ENCODE data around the gene TSPAN18. TPM values are rescaled to one million over a fixed set of nuclear protein-coding genes. Genes with fewer than 3 reads are reported as not detected.

Gene TSPAN18
- total RNA-seq, 1 experiment from 2014 or later = 2.8 TPM

GRCh38 chr11:44787981-44788380, 61.2 kb downstream of the TSPAN18 start:
- Histone ChIP-seq H3K4me3 (ENCODE audit: low read depth, low read length, poor library complexity, severe bottlenecking) (no peak overlapping the region), H3K4me1 (ENCODE audit: insufficient read depth, low read length, poor library complexity, severe bottlenecking) (peaks cover 48% of the 10 kb centered on the region), H3K27ac (ENCODE audit: low read depth, low read length, poor library complexity, severe bottlenecking) (no peak overlapping the region), H3K27me3 (replicated peaks; ENCODE audit: insufficient read depth, low read depth, low read length, poor library complexity) (no peaks in the 10 kb centered on the region), H3K36me3 (ENCODE audit: insufficient read depth, low read length, poor library complexity, severe bottlenecking) (no peaks in the 10 kb centered on the region), H3K9me3 (ENCODE audit: low read depth, low read length, poor library complexity, severe bottlenecking) (no peaks in the 10 kb centered on the region)
- TF ChIP-seq CTCF (conservative IDR thresholded peaks at IDR 0.05; ENCODE audit: low read depth, low read length) (no peak), EZH2 (IDR thresholded peaks at IDR 0.05; ENCODE audit: borderline replicate concordance, low read depth, low read length, poor library complexity, severe bottlenecking) (no peak)
- DNase-seq (ENCODE audit: low spot score) = no peak
- ChIA-PET CTCF (interaction anchor here (0.6 kb wide), 1 partner anchor 19 kb away, joined by 10 read pairs; no protein-coding TSS in a partner anchor), POLR2A (ENCODE audit: low non-redundant PET) (interaction anchor here (0.7 kb wide), 1 partner anchor 111 kb away, joined by 3 read pairs; no protein-coding TSS in a partner anchor)
- no TSS peak for BruUV-seq (replicated peaks)
- intact Hi-C loops (cut with micrococcal nuclease; ENCODE audit: unreplicated experiment) = no loop called here

GRCh38 chr11:44788536-44789261, 61.9 kb downstream of the TSPAN18 start:
- H3K9me3 ChIP-seq (ENCODE audit: low read depth, low read length, poor library complexity, severe bottlenecking) = no peaks in the 10 kb centered on the region
- no peaks in the 10 kb centered on the region for H3K27me3 ChIP-seq (replicated peaks; ENCODE audit: insufficient read depth, low read depth, low read length, poor library complexity)
- CTCF ChIA-PET = interaction anchor here (0.6 to 1.3 kb wide), 3 partner anchors 9 to 18 kb away, joined by 3 to 10 read pairs (median 3); no protein-coding TSS in a partner anchor
- no peaks in the 10 kb centered on the region for H3K36me3 ChIP-seq (ENCODE audit: insufficient read depth, low read length, poor library complexity, severe bottlenecking)
- TF ChIP-seq CTCF (conservative IDR thresholded peaks at IDR 0.05; ENCODE audit: low read depth, low read length) = no peak
- TF ChIP-seq EZH2 (IDR thresholded peaks at IDR 0.05; ENCODE audit: borderline replicate concordance, low read depth, low read length, poor library complexity, severe bottlenecking) = no peak
- intact Hi-C loops (cut with micrococcal nuclease; ENCODE audit: unreplicated experiment) = no loop called here
- H3K4me3 ChIP-seq (ENCODE audit: low read depth, low read length, poor library complexity, severe bottlenecking) = no peak overlapping the region
- POLR2A ChIA-PET (ENCODE audit: low non-redundant PET) = no interaction called here
- no peak overlapping the region for H3K27ac ChIP-seq (ENCODE audit: low read depth, low read length, poor library complexity, severe bottlenecking)
- peak; percentile 53 for DNase-seq (ENCODE audit: low spot score)
- BruUV-seq (replicated peaks) = no TSS peak
- H3K4me1 ChIP-seq (ENCODE audit: insufficient read depth, low read length, poor library complexity, severe bottlenecking) = peaks cover 46% of the 10 kb centered on the region

- H3K4me3 ChIP-seq (ENCODE audit: low read depth, low read length, poor library complexity, severe bottlenecking) = no peak overlapping the region
- CTCF ChIA-PET = interaction anchor here (1.2 to 1.3 kb wide), 2 partner anchors 9 to 16 kb away, joined by 3 read pairs; no protein-coding TSS in a partner anchor
- no peaks in the 10 kb centered on the region for H3K27me3 ChIP-seq (replicated peaks; ENCODE audit: insufficient read depth, low read depth, low read length, poor library complexity)
- no TSS peak for BruUV-seq (replicated peaks)
- no peak overlapping the region for H3K27ac ChIP-seq (ENCODE audit: low read depth, low read length, poor library complexity, severe bottlenecking)
- TF ChIP-seq CTCF (conservative IDR thresholded peaks at IDR 0.05; ENCODE audit: low read depth, low read length) (no peak), EZH2 (IDR thresholded peaks at IDR 0.05; ENCODE audit: borderline replicate concordance, low read depth, low read length, poor library complexity, severe bottlenecking) (no peak)
- H3K4me1 ChIP-seq (ENCODE audit: insufficient read depth, low read length, poor library complexity, severe bottlenecking) = peaks cover 38% of the 10 kb centered on the region
- H3K36me3 ChIP-seq (ENCODE audit: insufficient read depth, low read length, poor library complexity, severe bottlenecking) = no peaks in the 10 kb centered on the region
- intact Hi-C loops (cut with micrococcal nuclease; ENCODE audit: unreplicated experiment) = no loop called here
- no peaks in the 10 kb centered on the region for H3K9me3 ChIP-seq (ENCODE audit: low read depth, low read length, poor library complexity, severe bottlenecking)
- no peak for DNase-seq (ENCODE audit: low spot score)
- POLR2A ChIA-PET (ENCODE audit: low non-redundant PET) = no interaction called here
Observed at GRCh38 chr11:44789496-44789895, 62.7 kb downstream of the TSPAN18 start.

Measured in A673 (cell line).